SJCRH30 (cell line): ENCODE measurements around the gene ARPC1A. TPM values are rescaled to one million over a fixed set of nuclear protein-coding genes. Genes with fewer than 3 reads are reported as not detected.
"Not testable (repeated sequence)": the region's sequence is repeated elsewhere in the genome, so short reads cannot be mapped to it uniquely, and the experiment has no call there.

Experiments used
- DNase-seq, 2 experiments: peaks; one replicate each; pipeline ENCODE4 v3.0.0-alpha.2; 2015 to 2020
- H3K27ac ChIP-seq: fragments of 250-450 bp; sonication (Bioruptor Pico); 2 replicates; pipeline ENCODE4 v1.5.1; 2020; ENCODE audit warnings: mild to moderate bottlenecking, moderate library complexity
- H3K27me3 ChIP-seq: fragments of 250-450 bp; sonication (Bioruptor Pico); 2 replicates; pipeline ENCODE4 v1.5.1; 2020; ENCODE audit warnings: mild to moderate bottlenecking, moderate library complexity
- H3K36me3 ChIP-seq: fragments of 250-450 bp; sonication (Bioruptor Pico); 2 replicates; pipeline ENCODE4 v1.5.1; 2020; ENCODE audit warnings: mild to moderate bottlenecking, moderate library complexity
- H3K4me1 ChIP-seq: fragments of 250-450 bp; sonication (Bioruptor Pico); 2 replicates; pipeline ENCODE4 v1.5.1; 2020; ENCODE audit warnings: mild to moderate bottlenecking, moderate library complexity
- H3K4me3 ChIP-seq: fragments of 250-450 bp; sonication (Bioruptor Pico); 2 replicates; pipeline ENCODE4 v1.5.1; 2020; ENCODE audit warnings: mild to moderate bottlenecking, moderate library complexity
- H3K9me3 ChIP-seq: fragments of 250-450 bp; sonication (Bioruptor Pico); replicated peaks from 2 replicates; pipeline ENCODE4 v1.5.1; 2020; ENCODE audit warnings: mild to moderate bottlenecking, moderate library complexity
- total RNA-seq: library from RNA; depleted of rRNA; stranded (reverse); fragments of >200 nt; shearing (Covaris generic); gene quantifications from 2 replicates; pipeline ENCODE4 v1.2.3, GENCODE V29; 2014

The ARPC1A gene
- total RNA-seq, 1 experiment from 2014 or later, result 130 TPM

DNA sequence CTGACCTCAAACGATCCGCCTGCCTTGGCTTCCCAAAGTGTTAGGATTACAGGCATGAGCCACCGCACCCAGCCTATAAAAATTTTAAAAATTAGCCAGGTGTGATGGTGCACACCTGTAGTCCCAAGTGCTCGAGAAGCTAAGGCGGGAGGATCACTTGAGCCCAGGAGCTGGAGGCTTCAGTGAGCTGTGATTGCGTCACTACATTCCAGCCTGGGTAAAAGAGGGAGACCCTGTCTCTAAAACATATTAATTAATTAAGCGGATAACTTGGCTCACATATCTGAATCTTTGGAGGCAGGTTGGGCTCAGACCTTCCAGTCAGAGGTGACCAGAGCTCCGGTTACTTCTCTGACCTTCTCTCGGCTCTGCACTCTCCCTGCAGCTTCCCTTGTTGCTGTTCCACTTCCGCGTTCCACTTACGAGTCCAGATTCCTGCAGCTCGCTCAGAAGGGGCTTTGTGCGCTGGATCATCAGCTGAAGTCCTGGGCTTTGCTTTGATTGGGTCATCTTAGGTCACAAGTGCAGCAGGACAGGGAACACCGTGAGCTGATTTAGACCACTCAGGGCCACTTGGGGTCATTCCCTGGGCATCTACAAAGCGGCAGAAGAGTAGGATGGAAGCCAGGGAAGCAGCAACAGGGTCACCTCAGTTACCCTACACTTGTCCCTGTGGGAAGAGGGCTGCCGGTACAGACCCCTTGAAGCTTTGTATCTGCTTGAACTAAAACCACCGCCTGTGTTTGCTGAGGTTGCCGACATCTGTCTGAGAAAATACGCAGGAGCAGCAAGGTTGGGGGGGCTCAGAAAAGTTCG is 46.8 kb downstream of the ARPC1A start:
- H3K36me3 ChIP-seq, result no peaks in the 10 kb centered on the region; the same call in 1 of the 2 replicates
- H3K4me1 ChIP-seq, result no peaks in the 10 kb centered on the region
- DNase-seq, result no peak
- H3K27me3 ChIP-seq, result no peaks in the 10 kb centered on the region
- H3K4me3 ChIP-seq, result peak overlapping the region; percentile 2; the same call in 1 of the 2 replicates
- no peaks in the 10 kb centered on the region for H3K9me3 ChIP-seq
- H3K27ac ChIP-seq, result no peak overlapping the region

DNA sequence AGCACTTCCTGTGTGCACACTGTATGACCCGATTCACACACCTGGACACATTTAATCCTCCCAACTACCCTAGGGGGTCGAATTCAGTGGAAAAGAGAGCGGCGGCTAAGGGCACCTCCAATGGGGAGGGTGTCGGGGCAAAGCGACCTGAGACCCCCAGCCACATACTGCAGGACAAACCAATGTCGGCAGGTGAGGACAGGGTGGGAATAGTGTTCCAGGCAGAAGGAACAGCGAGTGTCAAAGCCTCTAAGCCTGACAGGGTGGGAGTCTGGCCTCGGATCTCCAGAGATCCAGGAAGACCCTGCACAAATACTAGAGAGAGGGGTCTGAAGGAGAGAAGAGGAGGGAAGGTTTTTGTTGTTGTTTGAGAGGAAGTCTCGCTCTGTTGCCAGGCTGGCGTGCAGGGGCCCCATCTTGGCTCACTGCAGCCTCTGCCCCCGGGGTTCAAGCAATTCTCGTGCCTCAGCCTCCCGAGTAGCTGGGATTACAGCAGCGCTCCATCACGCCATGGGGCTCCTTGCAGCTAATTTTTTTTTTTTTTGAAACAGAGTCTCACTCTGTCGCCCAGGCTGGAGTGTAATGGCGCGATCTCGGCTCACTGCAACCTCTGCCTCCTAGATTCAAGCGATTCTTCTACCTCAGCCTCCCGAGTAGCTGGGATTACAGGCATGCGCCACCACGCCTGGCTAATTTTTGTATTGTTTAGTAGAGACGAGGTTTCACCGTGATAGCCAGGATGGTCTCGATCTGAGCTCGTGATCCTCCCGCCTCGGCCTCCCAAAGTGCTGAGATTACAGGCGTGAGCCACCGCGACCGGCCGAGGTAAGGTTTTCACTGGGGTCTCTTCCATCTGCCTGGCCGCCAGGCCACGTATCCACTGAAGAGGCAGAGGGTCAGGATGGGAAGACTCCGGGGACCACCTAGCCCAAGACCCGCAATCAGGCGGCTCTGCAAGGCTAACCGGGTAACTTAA is 47.7 kb downstream of the ARPC1A start:
- H3K9me3 ChIP-seq, result no peaks in the 10 kb centered on the region
- H3K27ac ChIP-seq, result no peak overlapping the region
- no peak overlapping the region for H3K4me3 ChIP-seq
- no peaks in the 10 kb centered on the region for H3K4me1 ChIP-seq
- no peaks in the 10 kb centered on the region for H3K27me3 ChIP-seq
- H3K36me3 ChIP-seq, result no peaks in the 10 kb centered on the region; the same call in 1 of the 2 replicates
- DNase-seq, result no peak

- peak within 1 kb of the TSS; percentile 25; the same call in 1 of the 2 replicates for H3K27ac ChIP-seq
These were observed 48.7 kb downstream of the ARPC1A start, which contains the start of gene ARPC1B for GRCh38 chr7:99374111-99375064. TSS of gene ARPC1B (plus strand) at chr7:99374730. CDS start at chr7:99385715, 10,985 bp downstream.

GRCh38 chr7:99375070-99375807 is 49.5 kb downstream of the ARPC1A start:
- H3K27ac ChIP-seq, result peak overlapping the region; percentile 25; the same call in 1 of the 2 replicates
- H3K4me1 ChIP-seq, result no peaks in the 10 kb centered on the region
- H3K9me3 ChIP-seq, result no peaks in the 10 kb centered on the region
- H3K27me3 ChIP-seq, result no peaks in the 10 kb centered on the region
- DNase-seq, result peak; percentile 76 to 81
- peak overlapping the region; percentile 91 for H3K4me3 ChIP-seq
- H3K36me3 ChIP-seq, result no peaks in the 10 kb centered on the region; the same call in 1 of the 2 replicates

More at GRCh38 chr7:99374111-99375064, 48.7 kb downstream of the ARPC1A start, which contains the start of gene ARPC1B:
- peak; percentile 51 to 67 for DNase-seq
- H3K4me1 ChIP-seq, result no peaks in the 10 kb centered on the region
- H3K36me3 ChIP-seq, result no peaks in the 10 kb centered on the region; the same call in 1 of the 2 replicates
- no peaks in the 10 kb centered on the region for H3K27me3 ChIP-seq
- no peaks in the 10 kb centered on the region for H3K9me3 ChIP-seq
- peak within 1 kb of the TSS; percentile 91 for H3K4me3 ChIP-seq

- Histone ChIP-seq H3K27ac (no peak overlapping the region), H3K4me3 (no peak overlapping the region), H3K36me3 (no peaks in the 10 kb centered on the region; the same call in 1 of the 2 replicates), H3K4me1 (no peaks in the 10 kb centered on the region), H3K9me3 (no peaks in the 10 kb centered on the region), H3K27me3 (no peaks in the 10 kb centered on the region)
- no peak for DNase-seq
These were observed 53.4 kb downstream of the ARPC1A start for GRCh38 chr7:99379043-99379577.

DNA sequence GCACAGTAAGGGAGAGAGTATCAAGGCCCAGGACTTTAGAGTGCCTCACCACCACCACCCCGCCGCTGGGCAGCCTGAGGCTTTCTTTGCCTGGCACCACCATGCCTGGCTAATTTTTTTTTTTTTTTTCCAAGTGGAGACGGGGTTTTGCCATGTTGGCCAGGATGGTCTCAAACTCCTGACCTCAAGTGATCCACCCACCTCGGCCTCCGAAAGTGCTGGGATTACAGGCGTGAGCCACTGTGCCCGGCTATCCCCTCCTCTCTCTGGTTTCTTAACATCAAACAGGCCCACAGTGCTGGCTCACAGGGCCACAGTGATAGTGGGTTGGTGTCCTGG is 54.0 kb downstream of the ARPC1A start:
- not testable (repeated sequence) for H3K27me3 ChIP-seq, H3K4me1 ChIP-seq, H3K9me3 ChIP-seq, H3K4me3 ChIP-seq, DNase-seq, H3K36me3 ChIP-seq, H3K27ac ChIP-seq

- Histone ChIP-seq H3K27ac (no peak overlapping the region), H3K27me3 (no peaks in the 10 kb centered on the region), H3K4me1 (no peaks in the 10 kb centered on the region), H3K36me3 (no peaks in the 10 kb centered on the region; the same call in 1 of the 2 replicates), H3K9me3 (no peaks in the 10 kb centered on the region), H3K4me3 (no peak overlapping the region)
- no peak for DNase-seq
These were observed 54.5 kb downstream of the ARPC1A start for GRCh38 chr7:99380032-99380822.

GRCh38 chr7:99380823-99381663 is 55.3 kb downstream of the ARPC1A start:
- Histone ChIP-seq H3K4me3 (no peak overlapping the region), H3K27ac (no peak overlapping the region), H3K36me3 (no peaks in the 10 kb centered on the region; the same call in 1 of the 2 replicates), H3K4me1 (no peaks in the 10 kb centered on the region), H3K9me3 (no peaks in the 10 kb centered on the region), H3K27me3 (no peaks in the 10 kb centered on the region)
- no peak for DNase-seq

GRCh38 chr7:99381664-99382075 is 56.0 kb downstream of the ARPC1A start:
- H3K36me3 ChIP-seq, result peaks cover 1% of the 10 kb centered on the region

DNA sequence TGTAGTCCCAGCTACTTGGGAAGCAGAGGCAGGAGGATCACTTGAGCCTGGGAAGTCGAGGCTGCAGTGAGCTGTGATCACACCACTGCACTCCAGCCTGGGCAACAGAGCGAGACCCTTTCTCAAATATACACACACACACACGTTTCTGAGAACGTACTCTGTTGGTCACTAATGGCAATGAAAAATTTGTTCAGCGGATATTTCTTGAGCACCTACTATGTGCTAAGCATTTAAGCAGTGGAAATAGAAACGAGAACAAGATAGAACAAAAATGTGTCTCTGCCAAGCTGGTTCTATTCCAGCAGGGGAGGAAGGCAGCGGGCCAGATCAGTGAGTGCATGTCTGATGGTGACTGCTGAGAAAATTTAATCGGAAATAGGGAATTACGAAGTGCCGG is 57.5 kb downstream of the ARPC1A start:
- H3K4me1 ChIP-seq, result no peaks in the 10 kb centered on the region
- H3K36me3 ChIP-seq, result peaks cover 9% of the 10 kb centered on the region
- DNase-seq, result no peak
- no peaks in the 10 kb centered on the region for H3K9me3 ChIP-seq
- H3K4me3 ChIP-seq, result no peak overlapping the region
- no peaks in the 10 kb centered on the region for H3K27me3 ChIP-seq
- no peak overlapping the region for H3K27ac ChIP-seq

More at GRCh38 chr7:99381664-99382075, 56.0 kb downstream of the ARPC1A start:
- no peak overlapping the region for H3K4me3 ChIP-seq
- no peaks in the 10 kb centered on the region for H3K27me3 ChIP-seq
- no peaks in the 10 kb centered on the region for H3K4me1 ChIP-seq
- no peaks in the 10 kb centered on the region for H3K9me3 ChIP-seq
- H3K27ac ChIP-seq, result no peak overlapping the region
- DNase-seq, result no peak

DNA sequence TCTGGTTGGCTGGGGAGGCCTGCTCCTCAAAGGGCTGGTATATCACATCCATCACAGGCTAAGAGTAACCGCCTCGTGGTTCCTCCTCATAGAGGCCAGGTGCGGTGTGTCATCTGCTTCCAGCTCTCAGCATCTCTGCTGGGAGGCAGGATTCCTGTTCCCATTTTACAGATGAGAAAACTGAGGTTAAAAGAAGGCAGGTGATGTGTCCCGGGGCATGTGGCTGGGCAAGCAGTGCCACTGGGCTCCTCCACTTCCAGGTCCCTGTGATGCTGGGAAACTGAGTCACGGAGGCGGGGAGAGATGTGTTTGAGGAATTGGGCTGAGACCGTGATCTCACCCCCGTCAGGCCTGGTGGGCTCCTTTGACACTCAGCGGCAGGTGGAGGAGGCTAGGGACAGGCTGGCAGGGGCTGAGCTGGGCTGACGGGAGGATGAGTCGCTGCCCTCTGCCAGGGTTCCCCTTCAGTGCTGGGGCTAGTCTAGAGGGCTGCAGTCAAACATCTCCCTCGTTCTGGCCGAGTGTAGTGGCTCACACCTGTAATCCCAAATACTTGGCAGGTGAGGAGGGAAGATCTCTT is 58.2 kb downstream of the ARPC1A start:
- H3K27me3 ChIP-seq, result no peaks in the 10 kb centered on the region
- H3K36me3 ChIP-seq, result peaks cover 9% of the 10 kb centered on the region
- no peaks in the 10 kb centered on the region for H3K9me3 ChIP-seq
- no peak overlapping the region for H3K27ac ChIP-seq
- H3K4me3 ChIP-seq, result no peak overlapping the region
- peak; percentile 48 to 55 for DNase-seq
- no peaks in the 10 kb centered on the region for H3K4me1 ChIP-seq
